Uterus (tissue), 4 donors: ENCODE measurements around the gene PSPC1. TPM values are rescaled to one million over a fixed set of nuclear protein-coding genes. Genes with fewer than 3 reads are reported as not detected.

ENCODE experiments used
- DNase-seq, 2 donors: peaks; one replicate each; pipeline ENCODE4 v3.0.0-alpha.2; 2019 to 2020
- H3K27ac ChIP-seq, 2 donors: fragments of 200-600 bp; sonication (generic); 1 replicate in 1 of 2; 2 replicates in 1 of 2; pipeline ENCODE4 v1.5.1; 2016 to 2018
- H3K27me3 ChIP-seq, 2 donors: fragments of 200-600 bp; sonication (generic); one replicate each; pipeline ENCODE4 v1.5.1; 2018 to 2019; ENCODE audit warnings: control low read depth in 1 of 2
- H3K36me3 ChIP-seq, 2 donors: fragments of 200-600 bp; sonication (generic); one replicate each; pipeline ENCODE4 v1.5.1; 2019; ENCODE audit warnings: control low read depth in 1 of 2
- H3K4me1 ChIP-seq, 2 donors: fragments of 200-600 bp; sonication (generic); one replicate each; pipeline ENCODE4 v1.5.1; 2018 to 2019; ENCODE audit warnings: control low read depth in 1 of 2
- H3K4me3 ChIP-seq, 2 donors: fragments of 200-600 bp; sonication (generic); 1 replicate in 1 of 2; 2 replicates in 1 of 2; pipeline ENCODE4 v1.5.1; 2018 to 2019; ENCODE audit warnings: mild to moderate bottlenecking in 1 of 2
- H3K9me3 ChIP-seq, 2 donors: fragments of 200-600 bp; sonication (generic); one replicate each; pipeline ENCODE4 v1.5.1; 2019; ENCODE audit warnings: control low read depth in 1 of 2
- CTCF ChIP-seq, 4 experiments: fragments of 200-600 bp in 2 of 4; fragments of 450-650 bp in 2 of 4; sonication (generic) in 2 of 4; IDR thresholded peaks; one replicate each; pipeline ENCODE4 v1.5.1; 2016 to 2019; ENCODE audit warnings: antibody characterized with exemption in 4 of 4, mild to moderate bottlenecking in 2 of 4, moderate library complexity in 1 of 4
- POLR2A ChIP-seq, 2 donors: fragments of 450-650 bp; IDR thresholded peaks; one replicate each; pipeline ENCODE4 v1.6.1; 2016; ENCODE audit warnings: antibody characterized with exemption in 2 of 2, mild to moderate bottlenecking in 1 of 2, moderate library complexity in 1 of 2
- intact Hi-C: fragments of 100-400 bp; cut with DNase I; formaldehyde crosslinking; loops from one replicate; pipeline ENCODE4 v1.15.1; 2023; ENCODE audit warnings: low total_unique reads
- total RNA-seq, 4 donors: library from RNA; depleted of rRNA in 3 of 4; stranded (reverse); fragments of >200 nt in 3 of 4; gene quantifications; one replicate each; pipeline versions ENCODE4 v1.1.0 to v1.2.4, GENCODE V29; 2014 to 2023
- donor health status: DM: yes; HTN: yes; CAD: no.

PSPC1 gene
- total RNA-seq, 4 donors from 2014 or later: 58.8 to 110 (median 75.5) TPM

- H3K27ac ChIP-seq: no peak overlapping the region
- H3K4me1 ChIP-seq: no peaks in the 10 kb centered on the region
- no peaks in the 10 kb centered on the region for H3K36me3 ChIP-seq
- intact Hi-C loops: no loop called here
- no peaks in the 10 kb centered on the region for H3K9me3 ChIP-seq
- no peaks in the 10 kb centered on the region for H3K27me3 ChIP-seq
- DNase-seq: no peak
- no peak for TF ChIP-seq POLR2A (IDR thresholded peaks at IDR 0.05)
- TF ChIP-seq CTCF (IDR thresholded peaks at IDR 0.05): no peak
- H3K4me3 ChIP-seq: no peak overlapping the region
Observed at GRCh38 chr13:19680751-19681150, 102.0 kb downstream of the PSPC1 start.

GRCh38 chr13:19676168-19676567 lies 106.6 kb downstream of the PSPC1 start:
- no peak for DNase-seq
- Histone ChIP-seq H3K27ac (no peak overlapping the region), H3K4me3 (no peak overlapping the region), H3K36me3 (no peaks in the 10 kb centered on the region), H3K9me3 (no peaks in the 10 kb centered on the region), H3K4me1 (no peaks in the 10 kb centered on the region), H3K27me3 (no peaks in the 10 kb centered on the region)
- intact Hi-C loops: no loop called here
- TF ChIP-seq POLR2A (IDR thresholded peaks at IDR 0.05): no peak
- no peak for TF ChIP-seq CTCF (IDR thresholded peaks at IDR 0.05)

- Histone ChIP-seq H3K27ac (no peak overlapping the region), H3K36me3 (no peaks in the 10 kb centered on the region), H3K9me3 (no peaks in the 10 kb centered on the region), H3K4me3 (no peak overlapping the region), H3K27me3 (no peaks in the 10 kb centered on the region), H3K4me1 (no peaks in the 10 kb centered on the region)
- TF ChIP-seq POLR2A (IDR thresholded peaks at IDR 0.05) (no peak), CTCF (IDR thresholded peaks at IDR 0.05) (no peak)
- DNase-seq: no peak
- intact Hi-C loops: no loop called here
Observed at GRCh38 chr13:19674898-19675297, 107.8 kb downstream of the PSPC1 start.

- intact Hi-C loops: no loop called here
- H3K36me3 ChIP-seq: no peaks in the 10 kb centered on the region
- no peak overlapping the region for H3K4me3 ChIP-seq
- no peak for DNase-seq
- no peak for TF ChIP-seq POLR2A (IDR thresholded peaks at IDR 0.05)
- no peaks in the 10 kb centered on the region for H3K9me3 ChIP-seq
- H3K4me1 ChIP-seq: no peaks in the 10 kb centered on the region
- H3K27me3 ChIP-seq: no peaks in the 10 kb centered on the region
- H3K27ac ChIP-seq: peak overlapping the region in 1 of 2 donors; percentile 2
Observed at GRCh38 chr13:19673473-19674430, 109.0 kb downstream of the PSPC1 start.

- peak overlapping the region in 1 of 2 donors; percentile 24 for H3K27ac ChIP-seq
- H3K4me3 ChIP-seq: no peak overlapping the region
- H3K4me1 ChIP-seq: no peaks in the 10 kb centered on the region
- intact Hi-C loops: no loop called here
- no peak for TF ChIP-seq CTCF (IDR thresholded peaks at IDR 0.05)
- H3K27me3 ChIP-seq: no peaks in the 10 kb centered on the region
- H3K36me3 ChIP-seq: no peaks in the 10 kb centered on the region
- H3K9me3 ChIP-seq: no peaks in the 10 kb centered on the region
- DNase-seq: no peak
Observed at GRCh38 chr13:19672990-19673389, 109.8 kb downstream of the PSPC1 start.
